GM23338 (cell line): ENCODE measurements around the gene DCDC1.

Experiments
- CREB1 ChIP-seq: fragments of 250-450 bp; sonication (Bioruptor Pico); IDR thresholded peaks from 2 replicates; pipeline ENCODE4 v1.5.0; 2020; ENCODE audit warnings: low read depth, mild to moderate bottlenecking, moderate library complexity
- EZH2 ChIP-seq: fragments of 200-600 bp; sonication (generic); IDR thresholded peaks from one replicate; pipeline ENCODE4 v1.8.0; 2017; ENCODE audit warnings: antibody characterized with exemption, mild to moderate bottlenecking, low read depth; ENCODE audit not compliant: unreplicated experiment
- EZH2phosphoT487 ChIP-seq: fragments of 200-600 bp; sonication (generic); IDR thresholded peaks from one replicate; pipeline ENCODE4 v1.8.1; 2018; ENCODE audit warnings: antibody characterized with exemption; ENCODE audit not compliant: unreplicated experiment
- JUNB ChIP-seq: IDR thresholded peaks from one replicate; pipeline ENCODE4 v1.6.1; 2016; ENCODE audit warnings: antibody characterized with exemption; ENCODE audit not compliant: unreplicated experiment
- NANOG ChIP-seq: IDR thresholded peaks from 2 replicates; pipeline ENCODE4 v1.6.1; 2016; ENCODE audit warnings: antibody characterized with exemption, borderline replicate concordance
- POLR2AphosphoS5 ChIP-seq: IDR thresholded peaks from 2 replicates; pipeline ENCODE4 v1.6.1; 2016; ENCODE audit warnings: antibody characterized with exemption, low read depth
- ZNF114 ChIP-seq: fragments of 250-450 bp; sonication (Bioruptor Pico); IDR thresholded peaks from 2 replicates; pipeline ENCODE4 v1.5.0; 2020; ENCODE audit warnings: mild to moderate bottlenecking, moderate library complexity
- TF ChIP-seq, protein P1 (sequence below): IDR thresholded peaks from one replicate; pipeline ENCODE4 v1.6.1; 2018; ENCODE audit warnings: antibody characterized with exemption; ENCODE audit not compliant: unreplicated experiment
- TF ChIP-seq, protein P2 (sequence below), 2 experiments: fragments of 200-600 bp in 1 of 2; sonication (generic) in 1 of 2; conservative IDR thresholded peaks; 2 replicates each; pipeline versions ENCODE4 v1.5.1 to v1.6.1; 2016 to 2017; ENCODE audit warnings: antibody characterized with exemption in 2 of 2, low read depth in 2 of 2, mild to moderate bottlenecking in 2 of 2, moderate library complexity in 1 of 2
- TF ChIP-seq, protein P3 (sequence below): IDR thresholded peaks from 2 replicates; pipeline ENCODE4 v1.6.1; 2016; ENCODE audit warnings: antibody characterized with exemption

DNA sequence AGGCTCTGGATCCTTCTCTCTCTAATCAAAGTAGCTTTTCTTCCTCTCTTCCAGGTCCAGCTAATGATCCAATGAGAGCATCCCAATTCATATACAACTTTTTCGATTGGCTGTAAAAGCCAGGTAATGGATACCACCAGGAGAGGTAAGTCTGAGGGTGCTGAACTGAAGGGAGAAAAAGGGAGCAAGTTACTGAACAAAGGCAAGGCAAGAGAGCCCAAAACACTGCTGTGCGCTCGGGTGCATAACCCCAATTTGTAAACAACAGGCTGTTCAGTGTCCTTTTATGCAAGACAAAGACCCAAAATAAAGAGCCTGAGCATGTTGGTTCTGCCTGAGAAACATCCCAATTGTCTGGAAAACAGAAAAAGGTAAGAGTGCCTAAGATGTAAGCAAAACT, 260.1 kb downstream of the DCDC1 start:
- TF ChIP-seq, protein P1, sequence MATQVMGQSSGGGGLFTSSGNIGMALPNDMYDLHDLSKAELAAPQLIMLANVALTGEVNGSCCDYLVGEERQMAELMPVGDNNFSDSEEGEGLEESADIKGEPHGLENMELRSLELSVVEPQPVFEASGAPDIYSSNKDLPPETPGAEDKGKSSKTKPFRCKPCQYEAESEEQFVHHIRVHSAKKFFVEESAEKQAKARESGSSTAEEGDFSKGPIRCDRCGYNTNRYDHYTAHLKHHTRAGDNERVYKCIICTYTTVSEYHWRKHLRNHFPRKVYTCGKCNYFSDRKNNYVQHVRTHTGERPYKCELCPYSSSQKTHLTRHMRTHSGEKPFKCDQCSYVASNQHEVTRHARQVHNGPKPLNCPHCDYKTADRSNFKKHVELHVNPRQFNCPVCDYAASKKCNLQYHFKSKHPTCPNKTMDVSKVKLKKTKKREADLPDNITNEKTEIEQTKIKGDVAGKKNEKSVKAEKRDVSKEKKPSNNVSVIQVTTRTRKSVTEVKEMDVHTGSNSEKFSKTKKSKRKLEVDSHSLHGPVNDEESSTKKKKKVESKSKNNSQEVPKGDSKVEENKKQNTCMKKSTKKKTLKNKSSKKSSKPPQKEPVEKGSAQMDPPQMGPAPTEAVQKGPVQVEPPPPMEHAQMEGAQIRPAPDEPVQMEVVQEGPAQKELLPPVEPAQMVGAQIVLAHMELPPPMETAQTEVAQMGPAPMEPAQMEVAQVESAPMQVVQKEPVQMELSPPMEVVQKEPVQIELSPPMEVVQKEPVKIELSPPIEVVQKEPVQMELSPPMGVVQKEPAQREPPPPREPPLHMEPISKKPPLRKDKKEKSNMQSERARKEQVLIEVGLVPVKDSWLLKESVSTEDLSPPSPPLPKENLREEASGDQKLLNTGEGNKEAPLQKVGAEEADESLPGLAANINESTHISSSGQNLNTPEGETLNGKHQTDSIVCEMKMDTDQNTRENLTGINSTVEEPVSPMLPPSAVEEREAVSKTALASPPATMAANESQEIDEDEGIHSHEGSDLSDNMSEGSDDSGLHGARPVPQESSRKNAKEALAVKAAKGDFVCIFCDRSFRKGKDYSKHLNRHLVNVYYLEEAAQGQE, result no peak
- TF ChIP-seq ZNF114 (CRISPR knock-in tag) (no peak), EZH2 (no peak), POLR2AphosphoS5 (no peak), CREB1 (CRISPR knock-in tag) (no peak), EZH2phosphoT487 (no peak), NANOG (no peak), JUNB (no peak)
- TF ChIP-seq, protein P2, sequence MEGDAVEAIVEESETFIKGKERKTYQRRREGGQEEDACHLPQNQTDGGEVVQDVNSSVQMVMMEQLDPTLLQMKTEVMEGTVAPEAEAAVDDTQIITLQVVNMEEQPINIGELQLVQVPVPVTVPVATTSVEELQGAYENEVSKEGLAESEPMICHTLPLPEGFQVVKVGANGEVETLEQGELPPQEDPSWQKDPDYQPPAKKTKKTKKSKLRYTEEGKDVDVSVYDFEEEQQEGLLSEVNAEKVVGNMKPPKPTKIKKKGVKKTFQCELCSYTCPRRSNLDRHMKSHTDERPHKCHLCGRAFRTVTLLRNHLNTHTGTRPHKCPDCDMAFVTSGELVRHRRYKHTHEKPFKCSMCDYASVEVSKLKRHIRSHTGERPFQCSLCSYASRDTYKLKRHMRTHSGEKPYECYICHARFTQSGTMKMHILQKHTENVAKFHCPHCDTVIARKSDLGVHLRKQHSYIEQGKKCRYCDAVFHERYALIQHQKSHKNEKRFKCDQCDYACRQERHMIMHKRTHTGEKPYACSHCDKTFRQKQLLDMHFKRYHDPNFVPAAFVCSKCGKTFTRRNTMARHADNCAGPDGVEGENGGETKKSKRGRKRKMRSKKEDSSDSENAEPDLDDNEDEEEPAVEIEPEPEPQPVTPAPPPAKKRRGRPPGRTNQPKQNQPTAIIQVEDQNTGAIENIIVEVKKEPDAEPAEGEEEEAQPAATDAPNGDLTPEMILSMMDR (conservative IDR thresholded peaks at IDR 0.05; ENCODE audit: low read depth in 2 of 2), result no peak
- TF ChIP-seq, protein P3, sequence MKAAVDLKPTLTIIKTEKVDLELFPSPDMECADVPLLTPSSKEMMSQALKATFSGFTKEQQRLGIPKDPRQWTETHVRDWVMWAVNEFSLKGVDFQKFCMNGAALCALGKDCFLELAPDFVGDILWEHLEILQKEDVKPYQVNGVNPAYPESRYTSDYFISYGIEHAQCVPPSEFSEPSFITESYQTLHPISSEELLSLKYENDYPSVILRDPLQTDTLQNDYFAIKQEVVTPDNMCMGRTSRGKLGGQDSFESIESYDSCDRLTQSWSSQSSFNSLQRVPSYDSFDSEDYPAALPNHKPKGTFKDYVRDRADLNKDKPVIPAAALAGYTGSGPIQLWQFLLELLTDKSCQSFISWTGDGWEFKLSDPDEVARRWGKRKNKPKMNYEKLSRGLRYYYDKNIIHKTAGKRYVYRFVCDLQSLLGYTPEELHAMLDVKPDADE, result no peak
